ENCODE measurements around the gene TSPO.

DNA sequence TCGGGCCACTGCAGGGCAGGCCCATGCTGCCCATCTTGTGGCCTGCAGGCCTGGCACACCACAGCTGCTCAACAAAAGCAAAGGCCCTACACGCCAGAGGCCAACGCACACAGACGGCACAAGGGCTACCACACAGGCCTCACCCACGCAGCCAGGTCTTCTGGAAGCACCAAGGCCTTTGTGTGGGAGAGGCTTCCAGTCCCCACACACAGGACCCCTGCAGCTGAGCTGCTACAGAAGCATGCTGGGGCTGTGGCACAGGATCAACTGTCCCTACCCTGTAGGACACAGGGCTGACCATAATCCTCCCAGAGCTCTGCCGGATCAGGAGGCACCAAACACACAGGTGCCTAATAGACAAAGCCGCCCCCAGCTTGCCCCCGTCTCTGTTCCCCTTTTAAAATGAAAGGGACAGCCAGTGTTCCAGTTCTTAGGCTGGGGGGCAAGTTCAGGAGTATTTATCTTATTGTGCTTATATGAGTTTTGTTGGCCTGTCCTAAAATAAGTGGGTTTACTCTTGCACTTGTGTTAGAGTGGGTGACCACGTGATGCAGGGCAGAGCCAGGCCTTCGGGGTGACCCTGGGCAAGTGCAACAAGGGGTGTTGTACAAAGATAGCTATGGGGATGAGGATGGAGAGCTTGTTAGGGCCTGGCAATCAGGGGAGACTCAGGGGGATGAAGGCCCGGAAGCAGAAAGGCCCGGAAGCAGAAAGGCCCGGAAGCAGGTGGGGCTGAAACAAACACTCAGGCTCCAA is 30.1 kb downstream of the TSPO start:
- no peak for TF ChIP-seq EZH2 (IDR thresholded peaks at IDR 0.05)
- TF ChIP-seq, protein P1, sequence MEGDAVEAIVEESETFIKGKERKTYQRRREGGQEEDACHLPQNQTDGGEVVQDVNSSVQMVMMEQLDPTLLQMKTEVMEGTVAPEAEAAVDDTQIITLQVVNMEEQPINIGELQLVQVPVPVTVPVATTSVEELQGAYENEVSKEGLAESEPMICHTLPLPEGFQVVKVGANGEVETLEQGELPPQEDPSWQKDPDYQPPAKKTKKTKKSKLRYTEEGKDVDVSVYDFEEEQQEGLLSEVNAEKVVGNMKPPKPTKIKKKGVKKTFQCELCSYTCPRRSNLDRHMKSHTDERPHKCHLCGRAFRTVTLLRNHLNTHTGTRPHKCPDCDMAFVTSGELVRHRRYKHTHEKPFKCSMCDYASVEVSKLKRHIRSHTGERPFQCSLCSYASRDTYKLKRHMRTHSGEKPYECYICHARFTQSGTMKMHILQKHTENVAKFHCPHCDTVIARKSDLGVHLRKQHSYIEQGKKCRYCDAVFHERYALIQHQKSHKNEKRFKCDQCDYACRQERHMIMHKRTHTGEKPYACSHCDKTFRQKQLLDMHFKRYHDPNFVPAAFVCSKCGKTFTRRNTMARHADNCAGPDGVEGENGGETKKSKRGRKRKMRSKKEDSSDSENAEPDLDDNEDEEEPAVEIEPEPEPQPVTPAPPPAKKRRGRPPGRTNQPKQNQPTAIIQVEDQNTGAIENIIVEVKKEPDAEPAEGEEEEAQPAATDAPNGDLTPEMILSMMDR (IDR thresholded peaks at IDR 0.05) = no peak
- no peak for TF ChIP-seq EZH2phosphoT487 (IDR thresholded peaks at IDR 0.05)
